Cerebellar cortex (tissue), 1 donor: ENCODE measurements around the gene GPHN.
"Not testable (repeated sequence)": the region's sequence is repeated elsewhere in the genome, so short reads cannot be mapped to it uniquely, and the experiment has no call there.

Source experiments
- DNase-seq: peaks from one replicate; pipeline ENCODE4 v3.0.0-alpha.2; 2015; ENCODE audit warnings: low spot score

The GPHN gene

GRCh38 chr14:66502836-66503235 lies 5.1 kb upstream of the GPHN start:
- not testable (repeated sequence) for DNase-seq

- no peak for DNase-seq
Observed at GRCh38 chr14:66503532-66503931, 4.4 kb upstream of the GPHN start.

GRCh38 chr14:66507181-66507721 lies 696 bp upstream of the GPHN start:
- DNase-seq: peak; percentile 73

- DNase-seq: no peak
Observed at GRCh38 chr14:66508547-66508845, 549 bp downstream of the GPHN start.

- peak; percentile 50 for DNase-seq
Observed at GRCh38 chr14:66508846-66509621, 1.1 kb downstream of the GPHN start.

- DNase-seq: peak; percentile 14
Observed at GRCh38 chr14:66509874-66510273, 1.9 kb downstream of the GPHN start.

- DNase-seq: no peak
Observed at GRCh38 chr14:66511849-66512248, 3.9 kb downstream of the GPHN start.

- no peak for DNase-seq
Observed at GRCh38 chr14:66514213-66514612, 6.3 kb downstream of the GPHN start.

- DNase-seq: no peak
Observed at GRCh38 chr14:66530526-66530925, 22.6 kb downstream of the GPHN start.

- no peak for DNase-seq
Observed at GRCh38 chr14:66539034-66539433, 31.1 kb downstream of the GPHN start.

- DNase-seq: no peak
Observed at GRCh38 chr14:66540038-66540437, 32.1 kb downstream of the GPHN start.

GRCh38 chr14:66541627-66542026 lies 33.7 kb downstream of the GPHN start:
- DNase-seq: no peak

GRCh38 chr14:66543996-66544395 lies 36.0 kb downstream of the GPHN start:
- no peak for DNase-seq

GRCh38 chr14:66545191-66545590 lies 37.2 kb downstream of the GPHN start:
- DNase-seq: not testable (repeated sequence)

GRCh38 chr14:66545751-66546150 lies 37.8 kb downstream of the GPHN start:
- DNase-seq: not testable (repeated sequence)

GRCh38 chr14:66563731-66564130 lies 55.8 kb downstream of the GPHN start:
- no peak for DNase-seq

- no peak for DNase-seq
Observed at GRCh38 chr14:66568220-66568619, 60.3 kb downstream of the GPHN start.

- no peak for DNase-seq
Observed at GRCh38 chr14:66572826-66573225, 64.9 kb downstream of the GPHN start.

- no peak for DNase-seq
Observed at GRCh38 chr14:66575014-66575413, 67.1 kb downstream of the GPHN start.

GRCh38 chr14:66575939-66576338 lies 68.0 kb downstream of the GPHN start:
- no peak for DNase-seq

- not testable (repeated sequence) for DNase-seq
Observed at GRCh38 chr14:66587753-66588152, 79.8 kb downstream of the GPHN start.

GRCh38 chr14:66595394-66595793 lies 87.4 kb downstream of the GPHN start:
- DNase-seq: no peak

- no peak for DNase-seq
Observed at GRCh38 chr14:66596241-66596985, 88.5 kb downstream of the GPHN start.
